Fibroblast of the aortic adventitia (primary cell): Measurements from ENCODE around the gene ARHGAP35. TPM values are rescaled to one million over a fixed set of nuclear protein-coding genes. Genes with fewer than 3 reads are reported as not detected.
"Not testable (repeated sequence)": the region's sequence is repeated elsewhere in the genome, so short reads cannot be mapped to it uniquely, and the experiment has no call there.

Experiments
- DNase-seq: peaks from one replicate; pipeline ENCODE4 v3.0.0-alpha.2; 2010; ENCODE audit warnings: low read depth
- H3K4me3 ChIP-seq: 2 replicates; pipeline ENCODE4 v1.5.1; 2011; ENCODE audit warnings: low read depth, mild to moderate bottlenecking, control low read depth, low read length, moderate library complexity
- total RNA-seq: library from RNA; depleted of rRNA; stranded (reverse); fragments of >200 nt; gene quantifications from 2 replicates; pipeline ENCODE4 v1.2.3, GENCODE V29; 2012; ENCODE audit warnings: low replicate concordance
- TF ChIP-seq, protein P1 (sequence below): IDR thresholded peaks from 2 replicates; pipeline ENCODE4 v1.5.1; 2011; ENCODE audit warnings: mild to moderate bottlenecking, low read length, control low read depth, inconsistent platforms; ENCODE audit not compliant: insufficient read depth

ARHGAP35 gene
- total RNA-seq, 1 donor = 61.3 TPM

DNA sequence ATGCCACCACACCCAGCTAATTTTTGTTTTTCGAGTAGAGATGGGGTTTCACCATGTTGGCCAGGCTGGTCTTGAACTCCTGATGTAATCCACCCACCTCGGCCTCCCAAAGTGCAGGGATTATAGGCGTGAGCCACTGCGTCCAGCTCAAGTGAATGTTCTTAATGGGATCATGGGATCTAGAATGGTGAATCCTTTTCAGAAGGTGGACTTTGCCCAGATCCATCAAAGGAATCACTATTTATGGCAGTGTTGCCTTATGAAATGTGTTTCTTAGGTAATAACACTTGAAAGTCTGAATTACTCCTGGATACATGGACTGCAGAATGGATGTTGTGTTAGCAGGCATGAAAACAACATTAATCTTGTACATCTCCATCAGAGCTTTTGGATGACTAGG lies 20.3 kb downstream of the ARHGAP35 start:
- TF ChIP-seq, protein P1, sequence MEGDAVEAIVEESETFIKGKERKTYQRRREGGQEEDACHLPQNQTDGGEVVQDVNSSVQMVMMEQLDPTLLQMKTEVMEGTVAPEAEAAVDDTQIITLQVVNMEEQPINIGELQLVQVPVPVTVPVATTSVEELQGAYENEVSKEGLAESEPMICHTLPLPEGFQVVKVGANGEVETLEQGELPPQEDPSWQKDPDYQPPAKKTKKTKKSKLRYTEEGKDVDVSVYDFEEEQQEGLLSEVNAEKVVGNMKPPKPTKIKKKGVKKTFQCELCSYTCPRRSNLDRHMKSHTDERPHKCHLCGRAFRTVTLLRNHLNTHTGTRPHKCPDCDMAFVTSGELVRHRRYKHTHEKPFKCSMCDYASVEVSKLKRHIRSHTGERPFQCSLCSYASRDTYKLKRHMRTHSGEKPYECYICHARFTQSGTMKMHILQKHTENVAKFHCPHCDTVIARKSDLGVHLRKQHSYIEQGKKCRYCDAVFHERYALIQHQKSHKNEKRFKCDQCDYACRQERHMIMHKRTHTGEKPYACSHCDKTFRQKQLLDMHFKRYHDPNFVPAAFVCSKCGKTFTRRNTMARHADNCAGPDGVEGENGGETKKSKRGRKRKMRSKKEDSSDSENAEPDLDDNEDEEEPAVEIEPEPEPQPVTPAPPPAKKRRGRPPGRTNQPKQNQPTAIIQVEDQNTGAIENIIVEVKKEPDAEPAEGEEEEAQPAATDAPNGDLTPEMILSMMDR = no peak
- no peak overlapping the region for H3K4me3 ChIP-seq
- no peak for DNase-seq

DNA sequence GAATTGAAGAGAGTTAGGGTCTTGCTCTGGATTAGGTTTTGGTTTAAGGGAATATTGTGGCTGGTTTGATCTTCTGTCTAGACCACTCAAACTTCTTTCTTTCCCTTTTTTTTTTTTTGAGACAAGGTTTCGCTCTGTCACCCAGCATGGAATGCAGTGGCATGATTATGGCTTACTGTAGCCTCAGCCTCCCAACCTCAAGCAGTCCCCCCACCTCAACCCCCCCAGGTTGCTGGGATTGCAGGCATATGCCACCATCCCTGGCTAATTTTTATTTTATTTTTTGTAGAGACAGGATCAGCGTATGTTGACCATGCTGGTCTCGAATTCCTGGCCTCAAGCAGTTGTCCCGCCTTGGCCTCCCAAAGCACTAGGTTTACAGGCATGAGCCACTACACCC lies 21.2 kb downstream of the ARHGAP35 start:
- no peak for DNase-seq
- TF ChIP-seq, protein P1 = no peak
- no peak overlapping the region for H3K4me3 ChIP-seq

DNA sequence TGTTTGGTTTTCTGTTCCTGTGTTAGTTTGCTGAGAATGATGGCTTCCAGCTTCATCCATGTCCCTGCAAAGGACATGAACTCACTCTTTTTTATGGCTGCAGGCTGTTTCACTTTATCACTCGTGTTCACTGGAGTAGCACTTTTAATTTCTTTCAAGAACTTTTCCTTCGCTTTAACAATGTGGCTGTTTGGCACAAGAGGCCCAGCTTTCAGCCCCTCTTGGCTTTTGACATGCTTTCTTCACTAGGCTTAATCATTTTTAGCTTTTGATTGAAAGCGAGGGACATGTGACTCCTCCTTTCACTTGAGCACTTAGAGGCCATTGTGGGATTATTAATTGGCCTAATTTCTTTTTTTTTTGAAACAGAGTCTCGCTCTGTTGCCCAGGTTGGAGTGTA lies 22.0 kb downstream of the ARHGAP35 start:
- not testable (repeated sequence) for H3K4me3 ChIP-seq, DNase-seq

DNA sequence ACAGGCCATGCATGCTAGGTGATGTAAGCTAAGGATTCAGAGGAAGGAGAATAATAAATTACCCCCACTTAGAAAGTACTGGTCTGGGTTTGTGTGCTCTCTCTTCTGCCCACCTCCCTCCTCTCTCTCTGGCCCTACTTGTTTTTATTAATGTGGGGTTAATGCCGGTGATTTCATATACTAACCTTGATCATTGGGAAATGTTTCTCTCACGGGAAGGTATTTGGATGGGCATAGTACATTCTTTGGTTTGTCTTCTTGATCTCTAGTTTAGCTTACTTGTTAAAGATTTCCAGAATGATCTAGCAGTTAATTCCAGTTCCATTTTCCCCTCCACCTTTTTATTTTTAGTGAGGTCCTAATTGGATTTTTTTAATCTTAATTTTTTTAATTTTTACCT lies 24.6 kb downstream of the ARHGAP35 start:
- no peak overlapping the region for H3K4me3 ChIP-seq
- TF ChIP-seq, protein P1 = no peak
- DNase-seq = no peak

DNA sequence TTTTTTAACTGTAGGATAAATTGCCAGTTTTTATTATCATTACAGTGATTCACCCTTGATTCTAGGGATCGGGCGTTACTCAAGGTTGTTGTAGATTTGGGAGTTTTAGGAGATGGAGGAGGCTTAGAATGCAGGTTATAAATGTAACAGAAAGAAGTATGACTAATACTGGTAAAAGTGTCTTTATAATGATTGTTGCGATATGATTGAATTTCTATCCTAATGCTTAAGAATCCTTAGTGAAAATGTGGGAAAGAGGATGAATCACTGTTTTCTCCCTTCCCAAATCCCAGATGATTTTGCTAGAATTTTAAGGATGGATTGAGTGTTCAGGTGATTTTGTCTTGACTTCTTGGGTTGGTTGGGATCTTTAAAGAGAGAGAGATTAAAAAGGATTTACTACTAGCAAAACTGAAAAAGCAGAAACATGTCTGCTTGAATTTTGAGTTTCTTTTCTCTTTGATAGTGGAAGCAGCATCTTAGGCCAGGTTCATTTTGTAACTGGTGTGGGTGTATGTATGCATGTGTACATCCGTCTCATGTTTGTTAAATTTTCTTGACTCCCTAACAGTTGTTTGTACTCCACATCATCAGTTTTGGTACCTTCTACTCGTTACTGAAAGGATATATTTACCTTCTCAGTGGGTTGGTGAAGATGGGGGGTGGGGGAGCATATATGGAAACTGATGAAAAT lies 25.9 kb downstream of the ARHGAP35 start:
- TF ChIP-seq, protein P1 = no peak
- H3K4me3 ChIP-seq = no peak overlapping the region
- peak; percentile 52 for DNase-seq

DNA sequence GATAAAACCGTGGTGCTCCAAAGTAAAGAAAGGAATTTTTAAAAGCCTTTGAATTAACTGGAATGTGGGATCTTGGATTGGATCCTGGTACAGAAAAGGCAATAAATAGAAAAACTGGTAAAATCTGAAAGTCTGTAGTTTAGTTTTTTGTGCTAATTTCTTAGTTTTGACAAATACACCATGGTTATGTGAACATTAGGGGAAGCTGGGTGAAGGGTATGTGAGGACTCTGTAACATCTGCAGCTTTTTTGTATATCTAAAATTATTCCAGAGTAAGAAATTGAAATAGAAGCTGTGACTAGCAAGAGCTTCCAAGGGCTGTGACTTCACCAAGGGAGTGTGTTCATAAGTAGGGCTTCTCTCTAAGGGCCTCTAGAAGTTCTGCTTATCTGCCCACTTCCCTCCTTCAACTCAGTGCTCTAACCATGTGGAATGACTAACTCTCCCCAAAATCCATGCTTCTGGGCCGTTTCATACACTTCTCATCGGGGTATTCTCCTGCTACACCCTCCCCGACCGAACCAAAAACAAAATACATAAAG lies 26.5 kb downstream of the ARHGAP35 start:
- no peak overlapping the region for H3K4me3 ChIP-seq
- TF ChIP-seq, protein P1 = no peak
- peak; percentile 41 for DNase-seq

DNA sequence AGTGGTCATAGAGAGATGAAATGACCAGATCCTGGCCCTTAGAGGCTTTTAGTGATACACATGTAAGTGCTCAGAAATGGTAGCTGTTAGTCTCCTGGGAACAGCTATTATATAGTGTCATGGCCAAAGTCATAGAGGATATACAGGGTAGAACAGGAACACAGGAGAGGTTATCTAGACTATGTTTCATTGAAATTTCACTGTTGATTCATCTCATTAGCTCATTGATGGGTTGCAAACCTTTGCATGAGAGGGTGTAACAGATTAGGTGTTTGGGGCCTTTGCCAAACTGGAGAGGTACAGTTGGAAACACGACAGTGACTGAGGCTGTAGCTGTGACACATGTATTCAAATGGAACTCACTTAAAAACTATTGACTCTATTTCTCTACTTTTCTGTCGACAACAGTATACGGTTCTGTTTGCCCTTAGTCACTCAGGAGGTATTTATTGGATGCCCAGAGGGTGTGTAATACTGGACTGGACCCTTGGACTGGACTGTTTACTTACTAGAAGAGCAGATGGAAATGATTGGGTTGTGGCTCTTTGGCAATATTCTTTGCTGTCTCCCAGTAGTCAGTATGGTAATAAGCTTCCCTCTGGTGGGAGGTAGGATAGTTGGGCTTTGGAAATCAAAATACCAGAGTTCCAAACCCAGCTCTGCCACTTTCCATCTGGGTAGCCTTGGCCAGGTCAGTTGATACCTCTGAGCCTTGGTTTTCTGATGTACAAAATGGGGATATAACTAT lies 29.8 kb downstream of the ARHGAP35 start:
- TF ChIP-seq, protein P1 = peak; percentile 24
- peak; percentile 93 for DNase-seq
- H3K4me3 ChIP-seq = no peak overlapping the region
